K562 (cell line): ENCODE results near the gene SEZ6. TPM values are rescaled to one million over a fixed set of nuclear protein-coding genes. Genes with fewer than 3 reads are reported as not detected.

Source experiments
- ATAC-seq: fragments of 200-7000 bp; cut with Tn5 transposase; 3 replicates; pipeline ENCODE4 v1.9.1; 2020; ENCODE audit warnings: moderate library complexity
- BruUV-seq: library from RNA; stranded (reverse); fragments of 400-500 nt; replicated peaks from 2 replicates; lab custom pipeline; 2021; lab: Mats Ljungman, UMichigan
- CTCF ChIA-PET: fragments of 300-600 bp; formaldehyde crosslinking; extraction: SDS; loops from one replicate; lab custom pipeline; 2021; ENCODE audit warnings: low intra/inter-chr PET ratio; lab: Yijun Ruan, JAX
- POLR2A ChIA-PET: fragments of 300-600, 350-650 bp; sonication (Branson Sonifier 250); formaldehyde crosslinking; extraction: SDS; loops from one replicate; lab custom pipeline; 2021; ENCODE audit warnings: antibody characterized with exemption, inconsistent platforms; lab: Yijun Ruan, JAX
- DNase-seq, 4 experiments: peaks; one replicate each; pipeline versions ENCODE4 v3.0.0 to v3.0.0-alpha.2; 2011 to 2018; ENCODE audit warnings: low spot score in 3 of 4, mixed read lengths in 3 of 4; ENCODE audit errors: extremely low read depth in 1 of 4
- FAIRE-seq: peaks from 2 replicates; lab custom pipeline; 2011; peaks lifted over from hg19 to GRCh38; lab: Jason Lieb, UNC
- H2AFZ ChIP-seq: 2 replicates; pipeline ENCODE4 v1.6.0; 2011; ENCODE audit warnings: low read depth, low read length, control low read depth, inconsistent platforms
- H3K27ac ChIP-seq: fragments of 200-600 bp; 3 replicates; pipeline ENCODE4 v1.8.0; 2011; ENCODE audit warnings: low read depth, mild to moderate bottlenecking, control low read depth, inconsistent platforms, low read length, moderate library complexity, mixed read lengths; ENCODE audit errors: extremely low read depth
- H3K27me3 ChIP-seq, 2 experiments: fragments of 300-600 bp in 1 of 2; 2 replicates in 1 of 2; 3 replicates in 1 of 2; pipeline versions ENCODE4 v1.6.0 to v1.8.0; 2011; ENCODE audit warnings: inconsistent platforms in 2 of 2, low read length in 2 of 2, mild to moderate bottlenecking in 1 of 2, mixed read lengths in 1 of 2, moderate library complexity in 1 of 2; ENCODE audit not compliant: control insufficient read depth in 2 of 2, insufficient read depth in 2 of 2
- H3K36me3 ChIP-seq: fragments of 300-600 bp; 3 replicates; pipeline ENCODE4 v1.8.0; 2011; ENCODE audit warnings: mild to moderate bottlenecking, low read length, inconsistent platforms; ENCODE audit not compliant: control insufficient read depth, insufficient read depth
- H3K4me1 ChIP-seq, 2 experiments: fragments of 200-600 bp in 1 of 2; replicated peaks in 1 of 2; 2 replicates in 1 of 2; 3 replicates in 1 of 2; pipeline versions ENCODE4 v1.5.1 to v1.8.0; 2011; ENCODE audit warnings: inconsistent platforms in 2 of 2, low read length in 2 of 2, mild to moderate bottlenecking in 1 of 2, mixed read lengths in 1 of 2, moderate library complexity in 1 of 2; ENCODE audit not compliant: control insufficient read depth in 2 of 2, insufficient read depth in 2 of 2
- H3K4me2 ChIP-seq: 2 replicates; pipeline ENCODE4 v1.6.1; 2011; ENCODE audit warnings: low read length, control low read depth, inconsistent platforms, mixed read lengths; ENCODE audit not compliant: insufficient read depth
- H3K4me3 ChIP-seq: fragments of 200-600 bp; sonication (generic), shearing (Covaris generic); 2 replicates; pipeline ENCODE4 v1.5.1; 2016; ENCODE audit warnings: control low read depth, inconsistent platforms
- H3K79me2 ChIP-seq: fragments of 200-600 bp; 3 replicates; pipeline ENCODE4 v1.8.0; 2011; ENCODE audit warnings: low read length, inconsistent platforms; ENCODE audit not compliant: control insufficient read depth, insufficient read depth
- H3K9ac ChIP-seq, 2 experiments: 2 replicates each; pipeline versions ENCODE4 v1.6.0 to v1.6.1; 2011; ENCODE audit warnings: low read depth in 2 of 2, low read length in 2 of 2, control low read depth in 1 of 2, inconsistent platforms in 1 of 2, mild to moderate bottlenecking in 1 of 2, mixed read lengths in 1 of 2; ENCODE audit not compliant: insufficient read depth in 1 of 2
- H3K9me1 ChIP-seq: one replicate; pipeline ENCODE4 v1.6.0; 2011; ENCODE audit warnings: inconsistent platforms, mild to moderate bottlenecking, low read length, moderate library complexity; ENCODE audit not compliant: control insufficient read depth, insufficient read depth
- H3K9me3 ChIP-seq: replicated peaks from 2 replicates; pipeline ENCODE4 v1.5.1; 2011; ENCODE audit warnings: low read depth, low read length, inconsistent platforms; ENCODE audit not compliant: control insufficient read depth, insufficient read depth
- H4K20me1 ChIP-seq: replicated peaks from 2 replicates; pipeline ENCODE4 v1.6.1; 2011; ENCODE audit warnings: low read length, inconsistent platforms, mixed read lengths; ENCODE audit not compliant: control insufficient read depth, insufficient read depth
- BACH1 ChIP-seq: fragments of 200-800 bp; sonication (Bioruptor generic); IDR thresholded peaks from 2 replicates; pipeline ENCODE4 v1.6.1; 2016; ENCODE audit warnings: missing genetic modification characterization, missing compliant biosample characterization
- BMI1 ChIP-seq: fragments of 150-350 bp; IDR thresholded peaks from 2 replicates; pipeline ENCODE4 v1.6.1; 2014; ENCODE audit warnings: low read length
- CBX5 ChIP-seq: IDR thresholded peaks from 2 replicates; pipeline ENCODE4 v1.6.1; 2014; ENCODE audit warnings: low read depth, borderline replicate concordance
- MAFK ChIP-seq: IDR thresholded peaks from 2 replicates; pipeline ENCODE4 v1.6.1; 2011; ENCODE audit warnings: low read length, improper control_type of control experiment
- MEIS2 ChIP-seq: fragments of 450-650 bp; IDR thresholded peaks from 2 replicates; pipeline ENCODE4 v1.6.1; 2014; ENCODE audit warnings: mild to moderate bottlenecking; ENCODE audit not compliant: partially characterized antibody
- MYNN ChIP-seq, 2 experiments: sonication (generic); formaldehyde crosslinking in 1 of 2; IDR thresholded peaks; 2 replicates each; pipeline versions ENCODE4 v1.5.0 to v1.6.1; 2016 to 2020; ENCODE audit warnings: antibody characterized with exemption in 1 of 2, missing genetic modification reagents in 1 of 2
- NUFIP1 ChIP-seq: fragments of 450-650 bp; IDR thresholded peaks from 2 replicates; pipeline ENCODE4 v1.6.1; 2018; ENCODE audit not compliant: partially characterized antibody
- PHF21A ChIP-seq: fragments of 450-650 bp; IDR thresholded peaks from 2 replicates; pipeline ENCODE4 v1.6.1; 2017; ENCODE audit warnings: low read depth, borderline replicate concordance
- PRMT5 ChIP-seq: sonication (generic); formaldehyde crosslinking; IDR thresholded peaks from 2 replicates; pipeline ENCODE4 v1.5.0; 2020; ENCODE audit warnings: missing genetic modification reagents
- TCF3 ChIP-seq: sonication (generic); formaldehyde crosslinking; IDR thresholded peaks from 2 replicates; pipeline ENCODE4 v1.4.0; 2020; ENCODE audit warnings: mild to moderate bottlenecking, missing genetic modification reagents
- ZNF12 ChIP-seq: sonication (generic); formaldehyde crosslinking; IDR thresholded peaks from 2 replicates; pipeline ENCODE4 v1.4.0; 2020; ENCODE audit warnings: mild to moderate bottlenecking, missing genetic modification reagents
- ZNF174 ChIP-seq: fragments of 250-450 bp; sonication (Bioruptor Pico); IDR thresholded peaks from 2 replicates; pipeline ENCODE4 v1.4.0; 2020; ENCODE audit warnings: mild to moderate bottlenecking
- ZNF232 ChIP-seq: sonication (generic); formaldehyde crosslinking; IDR thresholded peaks from 2 replicates; pipeline ENCODE4 v1.8.0; 2022; ENCODE audit warnings: mild to moderate bottlenecking, missing genetic modification reagents
- WGBS: fragments of 100-300 bp; shearing (Covaris generic); methylation state at CpG from one replicate; pipeline ENCODE4 v1.1.6; 2016; ENCODE audit warnings: low coverage, mixed read lengths; ENCODE audit not compliant: insufficient coverage; ENCODE audit errors: missing lambda C conversion rate; 5-methylcytosine and 5-hydroxymethylcytosine counted together
- in situ Hi-C: fragments of 300-500 bp; cut with MboI; formaldehyde crosslinking; loops from 4 replicates; pipeline ENCODE4 v1.15.0; 2018; ENCODE audit warnings: inconsistent platforms, mixed read lengths
- intact Hi-C: fragments of 100-400 bp; cut with micrococcal nuclease; formaldehyde crosslinking; loops from 2 replicates; pipeline ENCODE4 v1.14.2; 2022
- polyA plus RNA-seq, 8 experiments: library from polyadenylated mRNA; depleted of rRNA in 4 of 8; stranded (reverse) in 5 of 8; unstranded in 3 of 8; fragments of >200 nt; fragmentation: Nextera tagmentation in 2 of 8; fragmentation: Illumina TruSeq in 1 of 8; extraction: Ambion mirVana in 2 of 8; extraction: Trizol in 1 of 8; gene quantifications; 2 replicates each; pipeline versions ENCODE4 v1.2.1 to v1.2.3, GENCODE V29; 2011 to 2014; ENCODE audit warnings: inconsistent platforms in 1 of 8, missing spikeins in 1 of 8
- total RNA-seq, 7 experiments: library from RNA; depleted of rRNA in 6 of 7; stranded (reverse); fragments of >200 nt in 6 of 7; fragmentation: Illumina TruSeq in 2 of 7; extraction: Trizol in 2 of 7; gene quantifications; 2 replicates each; pipeline versions ENCODE4 v1.2.1 to v1.2.3, GENCODE V29; 2011 to 2021; ENCODE audit warnings: low replicate concordance in 1 of 7
- TF ChIP-seq, protein P1 (sequence below), 3 experiments: IDR thresholded peaks in 2 of 3; conservative IDR thresholded peaks in 1 of 3; 2 replicates each; pipeline ENCODE4 v1.5.1; 2011 to 2012; ENCODE audit warnings: low read length in 3 of 3, mild to moderate bottlenecking in 3 of 3, control low read depth in 2 of 3, improper control_type of control experiment in 1 of 3, inconsistent platforms in 1 of 3, low read depth in 1 of 3, mixed read lengths in 1 of 3, moderate library complexity in 1 of 3; ENCODE audit not compliant: insufficient read depth in 2 of 3
- TF ChIP-seq, protein P2 (sequence below): fragments of 250-450 bp; sonication (Bioruptor Pico); IDR thresholded peaks from 2 replicates; pipeline ENCODE4 v1.9.0; 2021; ENCODE audit warnings: mild to moderate bottlenecking
- TF ChIP-seq, protein P3 (sequence below): IDR thresholded peaks from 2 replicates; pipeline ENCODE4 v1.6.1; 2014; ENCODE audit warnings: antibody characterized with exemption
- TF ChIP-seq, protein P4 (sequence below): sonication (generic); formaldehyde crosslinking; IDR thresholded peaks from 2 replicates; pipeline ENCODE4 v1.9.0; 2022; ENCODE audit warnings: mild to moderate bottlenecking, missing genetic modification reagents
- TF ChIP-seq, protein P5 (sequence below): fragments of 450-650 bp; formaldehyde crosslinking; IDR thresholded peaks from 2 replicates; pipeline ENCODE4 v1.4.0; 2022; ENCODE audit warnings: mild to moderate bottlenecking, moderate library complexity

SEZ6 gene
- total and polyA plus RNA-seq, 9 of the 15 experiments (the other 6 are each of a cell fraction or from before 2014, with no cell fraction given) = not detected

DNA sequence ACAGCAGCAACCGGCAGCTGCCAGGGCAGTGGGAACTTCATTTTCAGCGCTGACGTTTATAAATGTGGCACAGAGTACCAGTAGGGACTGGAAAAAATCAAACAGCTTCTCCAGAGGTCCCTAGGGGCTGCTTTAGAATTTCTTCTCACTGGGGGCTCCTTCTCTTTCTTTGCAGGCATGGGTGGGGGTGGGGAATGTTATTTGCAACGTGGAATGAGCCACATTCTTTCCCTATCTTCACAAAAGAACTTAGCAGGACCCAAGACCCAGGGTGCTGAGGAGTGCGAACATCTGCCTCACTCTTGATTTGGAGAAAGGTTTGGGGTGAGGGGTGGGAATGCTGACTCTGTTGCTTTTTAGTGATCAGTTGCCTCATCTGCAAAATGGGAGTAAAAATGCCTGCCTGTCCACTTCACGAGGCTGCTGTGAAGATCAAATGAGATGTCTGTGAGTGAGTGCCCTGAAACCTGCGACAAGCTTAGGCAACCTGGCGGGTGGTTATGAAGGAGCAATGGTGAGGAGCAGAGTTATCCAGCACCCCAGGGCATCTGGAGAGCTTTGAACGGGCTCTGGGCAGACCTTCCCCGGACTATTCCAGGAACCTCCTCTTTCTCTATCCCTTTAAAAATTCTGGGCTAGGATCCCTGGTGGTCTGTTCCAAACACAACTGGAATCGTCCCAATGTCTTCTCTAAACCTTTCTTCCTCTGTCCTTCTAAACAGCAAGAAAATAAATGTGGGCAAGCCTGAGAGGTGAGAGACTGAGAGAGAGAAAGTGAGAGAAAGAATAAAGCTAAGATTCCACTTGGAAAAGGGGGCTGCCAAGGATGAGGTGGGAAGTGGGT, 26.4 kb upstream of the SEZ6 start:
- Histone ChIP-seq H3K4me3 (no peak overlapping the region), H3K27me3 (peaks cover 29 to 55% of the 10 kb centered on the region in 2 experiments), H3K79me2 (no peaks in the 10 kb centered on the region), H3K27ac (no peak overlapping the region), H3K9me1 (no peaks in the 10 kb centered on the region), H3K4me1 (no peaks in the 10 kb centered on the region), H3K9ac (no peak overlapping the region), H4K20me1 (peaks cover 3% of the 10 kb centered on the region; the same call in 1 of the 2 replicates), H3K4me2 (no peak overlapping the region), H3K9me3 (peaks cover 1% of the 10 kb centered on the region; the same call in 1 of the 2 replicates), H3K36me3 (no peaks in the 10 kb centered on the region), H2AFZ (no peak overlapping the region)
- ChIA-PET POLR2A (interaction anchor here (1.1 kb wide), 1 partner anchor 13 kb away, joined by 4 read pairs; no protein-coding TSS in a partner anchor), CTCF (no interaction called here)
- DNase-seq = no peak
- intact Hi-C loops (no loop called here), in situ Hi-C loops (no loop called here)
- 2% methylated on average over 11 of the region's 11 CpGs for WGBS
- FAIRE-seq = no peak
- TF ChIP-seq BACH1 (tag) (no peak), ZNF174 (CRISPR knock-in tag) (no peak), CBX5 (no peak), BMI1 (no peak), NUFIP1 (no peak), ZNF12 (CRISPR knock-in tag) (no peak), PHF21A (no peak), MEIS2 (no peak), MAFK (no peak), MYNN (IDR thresholded peaks at IDR 0.05) (no peak), MYNN (CRISPR knock-in tag; IDR thresholded peaks at IDR 0.05) (no peak), PRMT5 (CRISPR knock-in tag) (no peak), TCF3 (CRISPR knock-in tag) (no peak), ZNF232 (CRISPR knock-in tag) (no peak)
- TF ChIP-seq, protein P1, sequence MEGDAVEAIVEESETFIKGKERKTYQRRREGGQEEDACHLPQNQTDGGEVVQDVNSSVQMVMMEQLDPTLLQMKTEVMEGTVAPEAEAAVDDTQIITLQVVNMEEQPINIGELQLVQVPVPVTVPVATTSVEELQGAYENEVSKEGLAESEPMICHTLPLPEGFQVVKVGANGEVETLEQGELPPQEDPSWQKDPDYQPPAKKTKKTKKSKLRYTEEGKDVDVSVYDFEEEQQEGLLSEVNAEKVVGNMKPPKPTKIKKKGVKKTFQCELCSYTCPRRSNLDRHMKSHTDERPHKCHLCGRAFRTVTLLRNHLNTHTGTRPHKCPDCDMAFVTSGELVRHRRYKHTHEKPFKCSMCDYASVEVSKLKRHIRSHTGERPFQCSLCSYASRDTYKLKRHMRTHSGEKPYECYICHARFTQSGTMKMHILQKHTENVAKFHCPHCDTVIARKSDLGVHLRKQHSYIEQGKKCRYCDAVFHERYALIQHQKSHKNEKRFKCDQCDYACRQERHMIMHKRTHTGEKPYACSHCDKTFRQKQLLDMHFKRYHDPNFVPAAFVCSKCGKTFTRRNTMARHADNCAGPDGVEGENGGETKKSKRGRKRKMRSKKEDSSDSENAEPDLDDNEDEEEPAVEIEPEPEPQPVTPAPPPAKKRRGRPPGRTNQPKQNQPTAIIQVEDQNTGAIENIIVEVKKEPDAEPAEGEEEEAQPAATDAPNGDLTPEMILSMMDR (IDR thresholded peaks at IDR 0.05 in 2 of 3, conservative IDR thresholded peaks at IDR 0.05 in 1 of 3; ENCODE audit: insufficient read depth in 2 of 3, low read depth in 1 of 3, low read length in 3 of 3) = no peak
- TF ChIP-seq, protein P2, sequence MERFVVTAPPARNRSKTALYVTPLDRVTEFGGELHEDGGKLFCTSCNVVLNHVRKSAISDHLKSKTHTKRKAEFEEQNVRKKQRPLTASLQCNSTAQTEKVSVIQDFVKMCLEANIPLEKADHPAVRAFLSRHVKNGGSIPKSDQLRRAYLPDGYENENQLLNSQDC (CRISPR knock-in tag) = no peak
- TF ChIP-seq, protein P3, sequence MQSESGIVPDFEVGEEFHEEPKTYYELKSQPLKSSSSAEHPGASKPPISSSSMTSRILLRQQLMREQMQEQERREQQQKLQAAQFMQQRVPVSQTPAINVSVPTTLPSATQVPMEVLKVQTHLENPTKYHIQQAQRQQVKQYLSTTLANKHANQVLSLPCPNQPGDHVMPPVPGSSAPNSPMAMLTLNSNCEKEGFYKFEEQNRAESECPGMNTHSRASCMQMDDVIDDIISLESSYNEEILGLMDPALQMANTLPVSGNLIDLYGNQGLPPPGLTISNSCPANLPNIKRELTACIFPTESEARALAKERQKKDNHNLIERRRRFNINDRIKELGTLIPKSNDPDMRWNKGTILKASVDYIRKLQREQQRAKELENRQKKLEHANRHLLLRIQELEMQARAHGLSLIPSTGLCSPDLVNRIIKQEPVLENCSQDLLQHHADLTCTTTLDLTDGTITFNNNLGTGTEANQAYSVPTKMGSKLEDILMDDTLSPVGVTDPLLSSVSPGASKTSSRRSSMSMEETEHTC = no peak
- TF ChIP-seq, protein P4, sequence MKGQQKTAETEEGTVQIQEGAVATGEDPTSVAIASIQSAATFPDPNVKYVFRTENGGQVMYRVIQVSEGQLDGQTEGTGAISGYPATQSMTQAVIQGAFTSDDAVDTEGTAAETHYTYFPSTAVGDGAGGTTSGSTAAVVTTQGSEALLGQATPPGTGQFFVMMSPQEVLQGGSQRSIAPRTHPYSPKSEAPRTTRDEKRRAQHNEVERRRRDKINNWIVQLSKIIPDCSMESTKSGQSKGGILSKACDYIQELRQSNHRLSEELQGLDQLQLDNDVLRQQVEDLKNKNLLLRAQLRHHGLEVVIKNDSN (CRISPR knock-in tag) = no peak
- TF ChIP-seq, protein P5, sequence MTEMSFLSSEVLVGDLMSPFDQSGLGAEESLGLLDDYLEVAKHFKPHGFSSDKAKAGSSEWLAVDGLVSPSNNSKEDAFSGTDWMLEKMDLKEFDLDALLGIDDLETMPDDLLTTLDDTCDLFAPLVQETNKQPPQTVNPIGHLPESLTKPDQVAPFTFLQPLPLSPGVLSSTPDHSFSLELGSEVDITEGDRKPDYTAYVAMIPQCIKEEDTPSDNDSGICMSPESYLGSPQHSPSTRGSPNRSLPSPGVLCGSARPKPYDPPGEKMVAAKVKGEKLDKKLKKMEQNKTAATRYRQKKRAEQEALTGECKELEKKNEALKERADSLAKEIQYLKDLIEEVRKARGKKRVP (CRISPR knock-in tag) = no peak
- no peak for ATAC-seq
- BruUV-seq = no TSS peak
